GM12878 (cell line): ENCODE data around the gene CTNNB1.

Experiments
- BCLAF1 ChIP-seq: fragments of 450-650 bp; IDR thresholded peaks from 2 replicates; pipeline ENCODE4 v1.6.1; 2017; ENCODE audit warnings: antibody characterized with exemption, mild to moderate bottlenecking, moderate library complexity
- CTCF ChIP-seq, 3 experiments: IDR thresholded peaks in 2 of 3; conservative IDR thresholded peaks in 1 of 3; 2 replicates each; pipeline ENCODE4 v1.5.1; 2011; ENCODE audit warnings: low read depth in 3 of 3, low read length in 3 of 3, mild to moderate bottlenecking in 3 of 3, control low read depth in 2 of 3, moderate library complexity in 2 of 3, inconsistent platforms in 1 of 3, mixed read lengths in 1 of 3; ENCODE audit not compliant: control insufficient read depth in 2 of 3, insufficient read depth in 1 of 3; ENCODE audit errors: extremely low read depth in 1 of 3
- MLLT1 ChIP-seq: fragments of 450-650 bp; IDR thresholded peaks from 2 replicates; pipeline ENCODE4 v1.6.1; 2016; ENCODE audit warnings: mild to moderate bottlenecking
- SIX5 ChIP-seq: IDR thresholded peaks from 2 replicates; pipeline ENCODE4 v1.6.1; 2011; ENCODE audit warnings: mild to moderate bottlenecking, low read depth, low read length, moderate library complexity; ENCODE audit not compliant: severe bottlenecking
- SREBF2 ChIP-seq: IDR thresholded peaks from 2 replicates; pipeline ENCODE4 v1.6.1; 2012; ENCODE audit warnings: mild to moderate bottlenecking, low read length
- YY1 ChIP-seq: IDR thresholded peaks from 2 replicates; pipeline ENCODE4 v1.6.1; 2011; ENCODE audit warnings: low read depth, mild to moderate bottlenecking, low read length

- TF ChIP-seq CTCF (IDR thresholded peaks at IDR 0.05 in 2 of 3, conservative IDR thresholded peaks at IDR 0.05 in 1 of 3; ENCODE audit: control insufficient read depth in 2 of 3, extremely low read depth in 1 of 3, insufficient read depth in 1 of 3, low read depth in 3 of 3, low read length in 3 of 3) (no peak), BCLAF1 (no peak), YY1 (no peak), MLLT1 (no peak), SREBF2 (no peak), SIX5 (no peak)
These were observed 43.5 kb upstream of the CTNNB1 start for GRCh38 chr3:41155834-41156233.
